B cell (primary cell): Measurements from ENCODE around the gene MAP7D1.

Experiments used
- CTCF ChIP-seq: fragments of 200-600 bp; IDR thresholded peaks from one replicate; pipeline ENCODE4 v1.8.0; 2022; ENCODE audit warnings: antibody characterized with exemption, mild to moderate bottlenecking
- EZH2 ChIP-seq: IDR thresholded peaks from 2 replicates; pipeline ENCODE4 v1.6.1; 2012; ENCODE audit warnings: borderline replicate concordance, low read depth, mild to moderate bottlenecking, moderate library complexity, low read length; ENCODE audit not compliant: insufficient read depth, poor library complexity, severe bottlenecking

- TF ChIP-seq EZH2 (no peak), CTCF (no peak)
Observed at GRCh38 chr1:36135330-36135667, 20.7 kb upstream of the MAP7D1 start.
